ENCODE measurements around the gene STARD10. TPM values are rescaled to one million over a fixed set of nuclear protein-coding genes. Genes with fewer than 3 reads are reported as not detected.

Gene STARD10
- total and polyA plus RNA-seq, 7 donors: 29.9 to 900 (median 60.1) TPM

DNA sequence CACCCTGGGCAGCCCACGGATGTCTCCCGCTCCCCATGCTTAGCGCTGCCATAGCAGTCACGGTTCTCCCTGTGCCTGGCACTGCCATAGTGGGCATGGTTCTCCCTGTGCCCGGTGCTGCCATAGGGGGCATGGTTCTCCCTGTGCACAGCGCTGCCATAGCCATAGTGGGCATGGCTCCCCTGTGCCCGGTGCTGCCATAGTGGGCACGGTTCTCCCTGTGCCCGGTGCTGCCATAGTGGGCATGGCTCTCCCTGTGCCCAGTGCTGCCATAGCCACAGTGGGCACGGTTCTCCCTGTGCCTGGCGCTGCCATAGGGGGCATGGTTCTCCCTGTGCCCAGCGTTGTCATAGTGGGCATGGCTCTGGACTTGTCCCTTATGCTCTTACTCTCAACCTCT, 21.8 kb downstream of the STARD10 start:
- Histone ChIP-seq H3K27me3 (no peaks in the 10 kb centered on the region), H3K27ac (peak overlapping the region in 3 of 4 donors; percentile 25 to 63 (median 35)), H3K4me1 (peaks cover 0 to 42% (median 40%) of the 10 kb centered on the region in 4 donors), H3K9me3 (no peaks in the 10 kb centered on the region), H3K4me3 (no peak overlapping the region), H3K36me3 (no peaks in the 10 kb centered on the region)
- 68 to 88% methylated on average over 12 of the region's 12 CpGs for WGBS, 2 donors
- intact Hi-C loops (cut with DNase I): loop anchor here (2.0 kb wide), 1 partner anchor 17 kb away; no protein-coding TSS in a partner anchor
- DNase-seq: no peak
- no peak for TF ChIP-seq POLR2A (IDR thresholded peaks at IDR 0.05)
- TF ChIP-seq EP300 (IDR thresholded peaks at IDR 0.05): no peak
- TF ChIP-seq CTCF (IDR thresholded peaks at IDR 0.05): no peak

GRCh38 chr11:72771507-72771906, 22.3 kb downstream of the STARD10 start:
- no peak for DNase-seq
- Histone ChIP-seq H3K4me3 (no peak overlapping the region), H3K9me3 (no peaks in the 10 kb centered on the region), H3K27ac (peak overlapping the region in 3 of 4 donors; percentile 23 to 35 (median 25)), H3K4me1 (peaks cover 0 to 42% (median 40%) of the 10 kb centered on the region in 4 donors), H3K27me3 (no peaks in the 10 kb centered on the region), H3K36me3 (no peaks in the 10 kb centered on the region)
- intact Hi-C loops (cut with DNase I): no loop called here
- WGBS, 2 donors: 56 to 68% methylated on average over 4 of the region's 4 CpGs
- no peak for TF ChIP-seq POLR2AphosphoS5 (IDR thresholded peaks at IDR 0.05)
- TF ChIP-seq EP300 (IDR thresholded peaks at IDR 0.05): no peak
- TF ChIP-seq CTCF (IDR thresholded peaks at IDR 0.05): no peak
- no peak for TF ChIP-seq POLR2A (IDR thresholded peaks at IDR 0.05)

GRCh38 chr11:72770799-72771198, 23.0 kb downstream of the STARD10 start:
- no peak for DNase-seq
- Histone ChIP-seq H3K27ac (peak overlapping the region in 1 of 4 donors; percentile 35), H3K27me3 (no peaks in the 10 kb centered on the region), H3K4me1 (peaks cover 0 to 42% (median 40%) of the 10 kb centered on the region in 4 donors), H3K4me3 (no peak overlapping the region), H3K9me3 (no peaks in the 10 kb centered on the region), H3K36me3 (no peaks in the 10 kb centered on the region)
- WGBS, 2 donors: 61 to 83% methylated on average over 3 of the region's 3 CpGs
- intact Hi-C loops (cut with DNase I): no loop called here
- TF ChIP-seq POLR2AphosphoS5 (IDR thresholded peaks at IDR 0.05) (no peak), EP300 (IDR thresholded peaks at IDR 0.05) (no peak), CTCF (IDR thresholded peaks at IDR 0.05) (no peak), POLR2A (IDR thresholded peaks at IDR 0.05) (no peak)

DNA sequence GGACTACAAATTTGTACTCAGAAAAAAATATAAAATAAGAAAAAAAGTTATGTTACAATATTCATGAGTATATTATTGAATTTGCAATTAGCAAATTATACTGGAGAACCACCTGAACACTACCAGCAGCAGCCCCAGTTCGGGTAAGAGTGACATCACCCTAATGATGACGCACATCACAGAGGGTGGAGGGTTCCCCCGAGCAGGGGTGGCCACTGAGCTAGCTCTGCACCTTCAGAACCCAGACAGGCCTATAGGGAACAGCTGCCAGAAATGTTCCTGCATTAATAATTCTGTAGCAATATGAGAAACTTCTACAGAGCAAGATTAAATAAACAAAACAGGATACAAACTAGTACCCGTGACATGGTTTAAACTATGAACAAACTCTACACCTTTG, 24.2 kb downstream of the STARD10 start:
- Histone ChIP-seq H3K36me3 (no peaks in the 10 kb centered on the region), H3K27me3 (no peaks in the 10 kb centered on the region), H3K4me3 (no peak overlapping the region), H3K4me1 (peaks cover 0 to 39% (median 37%) of the 10 kb centered on the region in 4 donors), H3K27ac (no peak overlapping the region), H3K9me3 (no peaks in the 10 kb centered on the region)
- no peak for DNase-seq
- intact Hi-C loops (cut with DNase I): no loop called here
- TF ChIP-seq EP300 (IDR thresholded peaks at IDR 0.05): no peak
- TF ChIP-seq CTCF (IDR thresholded peaks at IDR 0.05): no peak
- TF ChIP-seq POLR2AphosphoS5 (IDR thresholded peaks at IDR 0.05): no peak
- no peak for TF ChIP-seq POLR2A (IDR thresholded peaks at IDR 0.05)
- WGBS, 2 donors: 48 to 72% methylated on average over 4 of the region's 4 CpGs

DNA sequence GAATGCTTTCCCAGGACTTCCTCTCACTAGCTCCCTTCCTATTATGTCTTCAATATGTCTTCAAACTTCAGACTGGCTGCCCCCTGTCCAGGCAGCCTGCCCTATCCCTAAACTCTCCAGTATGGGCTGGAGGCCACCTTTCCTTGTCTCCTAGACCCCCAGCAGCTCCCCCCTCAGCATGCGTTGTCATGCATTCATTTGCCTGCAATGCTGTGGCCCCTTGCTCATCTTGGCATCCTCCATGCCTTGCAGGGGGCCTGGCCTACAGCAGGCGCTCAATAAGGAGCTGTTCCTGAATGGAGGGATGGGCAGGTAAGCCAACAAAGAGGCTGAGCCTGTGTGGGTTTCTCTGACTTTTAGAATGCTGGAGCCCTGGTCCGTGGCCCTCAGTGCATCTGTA, 25.3 kb downstream of the STARD10 start:
- TF ChIP-seq POLR2A (IDR thresholded peaks at IDR 0.05): no peak
- no peak for TF ChIP-seq CTCF (IDR thresholded peaks at IDR 0.05)
- no peak for TF ChIP-seq EP300 (IDR thresholded peaks at IDR 0.05)
- TF ChIP-seq POLR2AphosphoS5 (IDR thresholded peaks at IDR 0.05): no peak
- Histone ChIP-seq H3K4me1 (peaks cover 0 to 28% (median 26%) of the 10 kb centered on the region in 4 donors), H3K9me3 (no peaks in the 10 kb centered on the region), H3K4me3 (no peak overlapping the region), H3K27ac (no peak overlapping the region), H3K27me3 (no peaks in the 10 kb centered on the region), H3K36me3 (no peaks in the 10 kb centered on the region)
- WGBS, 2 donors: 81 to 91% methylated on average over 3 of the region's 3 CpGs
- no peak for DNase-seq
- intact Hi-C loops (cut with DNase I): no loop called here
